ENCODE results near the gene CYFIP1. TPM values are rescaled to one million over a fixed set of nuclear protein-coding genes. Genes with fewer than 3 reads are reported as not detected.

Gene CYFIP1
- polyA plus RNA-seq, 3 donors: 47.1 to 85.5 (median 63.8) TPM

- Mint-ChIP-seq H3K4me3 (no peak overlapping the region), H3K27ac (peak overlapping the region in 2 of 7 donors; percentile 11 to 46), H3K4me1 (peaks cover 40% of the 10 kb centered on the region), H3K36me3 (peaks cover 4 to 7% of the 10 kb centered on the region in 2 donors), H3K9me3 (no peaks in the 10 kb centered on the region), H3K27me3 (ENCODE audit: low read depth in 3 of 3) (peaks cover 0 to 3% (median 0%) of the 10 kb centered on the region in 3 donors)
- 98% methylated on average over 14 of the region's 14 CpGs for WGBS (ENCODE audit: insufficient coverage)
- H3K4me1 ChIP-seq (ENCODE audit: control insufficient read depth in 1 of 2, insufficient read depth in 2 of 2, low read length in 2 of 2): peaks cover 23 to 32% of the 10 kb centered on the region in 2 donors
- H4K20me1 ChIP-seq (ENCODE audit: insufficient read depth, low read length): peaks cover 98% of the 10 kb centered on the region
- H3K36me3 ChIP-seq (replicated peaks in 1 of 2; ENCODE audit: control insufficient read depth in 1 of 2, insufficient read depth in 2 of 2, low read length in 2 of 2): no peaks in the 10 kb centered on the region
- H3K79me2 ChIP-seq (ENCODE audit: insufficient read depth, low read length): peaks cover 79% of the 10 kb centered on the region
- DNase-seq: no peak
- H3K9me3 ChIP-seq (replicated peaks in 1 of 2; ENCODE audit: control insufficient read depth in 1 of 2, insufficient read depth in 1 of 2, low read length in 2 of 2): no peaks in the 10 kb centered on the region
- H3K4me3 ChIP-seq (replicated peaks in 1 of 3; ENCODE audit: low read depth in 2 of 3, low read length in 3 of 3): no peak overlapping the region
- H3K4me2 ChIP-seq (replicated peaks; ENCODE audit: extremely low read depth, low read length, poor library complexity, severe bottlenecking): no peak overlapping the region
- H3K27me3 ChIP-seq (ENCODE audit: control insufficient read depth in 2 of 2, insufficient read depth in 2 of 2, low read length in 2 of 2): no peaks in the 10 kb centered on the region
- TF ChIP-seq, protein P1, sequence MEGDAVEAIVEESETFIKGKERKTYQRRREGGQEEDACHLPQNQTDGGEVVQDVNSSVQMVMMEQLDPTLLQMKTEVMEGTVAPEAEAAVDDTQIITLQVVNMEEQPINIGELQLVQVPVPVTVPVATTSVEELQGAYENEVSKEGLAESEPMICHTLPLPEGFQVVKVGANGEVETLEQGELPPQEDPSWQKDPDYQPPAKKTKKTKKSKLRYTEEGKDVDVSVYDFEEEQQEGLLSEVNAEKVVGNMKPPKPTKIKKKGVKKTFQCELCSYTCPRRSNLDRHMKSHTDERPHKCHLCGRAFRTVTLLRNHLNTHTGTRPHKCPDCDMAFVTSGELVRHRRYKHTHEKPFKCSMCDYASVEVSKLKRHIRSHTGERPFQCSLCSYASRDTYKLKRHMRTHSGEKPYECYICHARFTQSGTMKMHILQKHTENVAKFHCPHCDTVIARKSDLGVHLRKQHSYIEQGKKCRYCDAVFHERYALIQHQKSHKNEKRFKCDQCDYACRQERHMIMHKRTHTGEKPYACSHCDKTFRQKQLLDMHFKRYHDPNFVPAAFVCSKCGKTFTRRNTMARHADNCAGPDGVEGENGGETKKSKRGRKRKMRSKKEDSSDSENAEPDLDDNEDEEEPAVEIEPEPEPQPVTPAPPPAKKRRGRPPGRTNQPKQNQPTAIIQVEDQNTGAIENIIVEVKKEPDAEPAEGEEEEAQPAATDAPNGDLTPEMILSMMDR (IDR thresholded peaks at IDR 0.05): no peak
- peak overlapping the region; percentile 12 to 46 for H3K27ac ChIP-seq (ENCODE audit: low read depth in 1 of 2, low read length in 2 of 2)
- H2AFZ ChIP-seq (ENCODE audit: insufficient read depth, low read depth, low read length, poor library complexity, severe bottlenecking): no peak overlapping the region
- no peak overlapping the region for H3K9ac ChIP-seq (ENCODE audit: insufficient read depth, low read length, poor library complexity, severe bottlenecking)
- intact Hi-C loops (cut with micrococcal nuclease): no loop called here
Measured at GRCh38 chr15:22954798-22955543, 25.2 kb downstream of the CYFIP1 start.

- H2AFZ ChIP-seq (ENCODE audit: insufficient read depth, low read depth, low read length, poor library complexity, severe bottlenecking): no peak overlapping the region
- no peak for DNase-seq
- H3K27ac ChIP-seq (ENCODE audit: low read depth in 1 of 2, low read length in 2 of 2): no peak overlapping the region
- WGBS (ENCODE audit: insufficient coverage): 95% methylated on average over 11 of the region's 12 CpGs
- Mint-ChIP-seq H3K4me1 (peaks cover 44% of the 10 kb centered on the region), H3K9me3 (no peaks in the 10 kb centered on the region), H3K27me3 (ENCODE audit: low read depth in 3 of 3) (peaks cover 0 to 3% (median 0%) of the 10 kb centered on the region in 3 donors), H3K36me3 (peaks cover 4 to 7% of the 10 kb centered on the region in 2 donors), H3K27ac (peak overlapping the region in 1 of 7 donors; percentile 50), H3K4me3 (no peak overlapping the region)
- TF ChIP-seq, protein P1 (IDR thresholded peaks at IDR 0.05): no peak
- H3K27me3 ChIP-seq (ENCODE audit: control insufficient read depth in 2 of 2, insufficient read depth in 2 of 2, low read length in 2 of 2): no peaks in the 10 kb centered on the region
- H3K4me3 ChIP-seq (replicated peaks in 1 of 3; ENCODE audit: low read depth in 2 of 3, low read length in 3 of 3): no peak overlapping the region
- peaks cover 77% of the 10 kb centered on the region for H3K79me2 ChIP-seq (ENCODE audit: insufficient read depth, low read length)
- no peak overlapping the region for H3K4me2 ChIP-seq (replicated peaks; ENCODE audit: extremely low read depth, low read length, poor library complexity, severe bottlenecking)
- H4K20me1 ChIP-seq (ENCODE audit: insufficient read depth, low read length): peaks cover 98% of the 10 kb centered on the region
- H3K9me3 ChIP-seq (replicated peaks in 1 of 2; ENCODE audit: control insufficient read depth in 1 of 2, insufficient read depth in 1 of 2, low read length in 2 of 2): no peaks in the 10 kb centered on the region
- no peaks in the 10 kb centered on the region for H3K36me3 ChIP-seq (replicated peaks in 1 of 2; ENCODE audit: control insufficient read depth in 1 of 2, insufficient read depth in 2 of 2, low read length in 2 of 2)
- intact Hi-C loops (cut with micrococcal nuclease): no loop called here
- H3K9ac ChIP-seq (ENCODE audit: insufficient read depth, low read length, poor library complexity, severe bottlenecking): no peak overlapping the region
- H3K4me1 ChIP-seq (ENCODE audit: control insufficient read depth in 1 of 2, insufficient read depth in 2 of 2, low read length in 2 of 2): peaks cover 27 to 33% of the 10 kb centered on the region in 2 donors
Measured at GRCh38 chr15:22954326-22954725, 25.8 kb downstream of the CYFIP1 start.
